Thymus (tissue), 11 donors: ENCODE results near the gene TSPAN4. TPM values are rescaled to one million over a fixed set of nuclear protein-coding genes. Genes with fewer than 3 reads are reported as not detected.

ENCODE experiments used
- DNase-seq, 9 donors: peaks; one replicate each; pipeline ENCODE4 v3.0.0-alpha.2; 2013; ENCODE audit warnings: low spot score in 9 of 9, low read depth in 6 of 9, missing footprints in 1 of 9
- H3K27ac ChIP-seq, 2 donors: one replicate each; pipeline ENCODE4 v1.5.1; 2013; ENCODE audit warnings: control low read depth in 1 of 2, low read depth in 1 of 2, low read length in 1 of 2, mild to moderate bottlenecking in 1 of 2, moderate library complexity in 1 of 2
- H3K27me3 ChIP-seq, 2 donors: one replicate each; pipeline ENCODE4 v1.5.1; 2013; ENCODE audit warnings: low read length in 1 of 2; ENCODE audit not compliant: control insufficient read depth in 2 of 2, insufficient read depth in 1 of 2
- H3K36me3 ChIP-seq, 2 donors: one replicate each; pipeline ENCODE4 v1.5.1; 2013; ENCODE audit warnings: low read length in 1 of 2, mild to moderate bottlenecking in 1 of 2, moderate library complexity in 1 of 2; ENCODE audit not compliant: control insufficient read depth in 2 of 2, insufficient read depth in 2 of 2
- H3K4me1 ChIP-seq, 2 donors: one replicate each; pipeline ENCODE4 v1.5.1; 2013; ENCODE audit warnings: low read length in 2 of 2; ENCODE audit not compliant: control insufficient read depth in 2 of 2, insufficient read depth in 2 of 2
- H3K4me3 ChIP-seq, 2 donors: one replicate each; pipeline ENCODE4 v1.5.1; 2013; ENCODE audit warnings: low read length in 2 of 2, control low read depth in 1 of 2, mild to moderate bottlenecking in 1 of 2
- H3K9me3 ChIP-seq, 2 donors: one replicate each; pipeline ENCODE4 v1.5.1; 2013; ENCODE audit warnings: low read length in 1 of 2, mild to moderate bottlenecking in 1 of 2; ENCODE audit not compliant: control insufficient read depth in 2 of 2, insufficient read depth in 1 of 2
- WGBS: extraction: QIAGEN DNeasy Blood & Tissue Kit; methylation state at CpG from one replicate; pipeline ENCODE4 v1.1.7; 2013; 5-methylcytosine and 5-hydroxymethylcytosine counted together
- polyA plus RNA-seq: library from polyadenylated mRNA; stranded (reverse); fragments of 200-250 nt; gene quantifications from one replicate; pipeline ENCODE4 v1.2.3, GENCODE V29; 2013
- total RNA-seq: library from RNA; stranded (reverse); fragments of 120-200 nt; gene quantifications from one replicate; pipeline ENCODE4 v1.2.4, GENCODE V29; 2013
- donor health status: healthy.

Gene TSPAN4
- total and polyA plus RNA-seq, 2 donors = 22.2 to 56.7 TPM

DNA sequence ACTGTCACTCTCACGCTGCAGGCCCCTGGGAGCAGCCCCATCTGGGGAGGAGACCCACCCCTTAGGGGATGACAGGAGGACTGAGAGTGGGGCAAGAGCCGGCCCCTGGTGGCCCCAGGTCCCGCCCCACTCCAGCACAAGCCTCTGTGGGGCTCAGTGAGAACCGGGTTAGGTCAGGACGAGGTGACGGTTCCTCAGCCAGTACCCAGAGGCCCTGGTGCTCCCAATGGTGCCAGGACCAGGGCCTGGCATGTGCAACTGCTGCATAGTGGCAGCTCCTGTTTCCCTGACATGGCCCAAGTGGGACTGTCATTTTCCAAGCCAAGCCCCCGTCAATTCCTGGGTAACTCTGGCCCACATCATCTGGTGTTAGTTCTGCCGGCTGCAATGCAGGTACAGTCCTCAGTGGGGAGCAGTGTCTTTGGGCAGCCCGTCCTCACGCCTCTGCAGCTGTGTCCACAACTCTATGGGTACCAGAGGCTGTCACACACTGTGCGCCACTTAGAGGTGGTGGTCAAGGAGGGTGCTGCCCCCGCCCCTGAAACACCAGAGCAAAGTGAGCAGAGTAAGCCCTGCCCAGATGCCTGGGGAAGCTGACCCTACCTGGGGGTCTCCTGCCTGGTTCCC lies 52.0 kb downstream of the TSPAN4 start:
- no peak for DNase-seq
- Histone ChIP-seq H3K9me3 (no peaks in the 10 kb centered on the region), H3K4me3 (no peak overlapping the region), H3K27me3 (no peaks in the 10 kb centered on the region), H3K27ac (no peak overlapping the region), H3K4me1 (no peaks in the 10 kb centered on the region), H3K36me3 (peaks cover 11 to 23% of the 10 kb centered on the region in 2 donors)
- WGBS = 97% methylated on average over 12 of the region's 12 CpGs

DNA sequence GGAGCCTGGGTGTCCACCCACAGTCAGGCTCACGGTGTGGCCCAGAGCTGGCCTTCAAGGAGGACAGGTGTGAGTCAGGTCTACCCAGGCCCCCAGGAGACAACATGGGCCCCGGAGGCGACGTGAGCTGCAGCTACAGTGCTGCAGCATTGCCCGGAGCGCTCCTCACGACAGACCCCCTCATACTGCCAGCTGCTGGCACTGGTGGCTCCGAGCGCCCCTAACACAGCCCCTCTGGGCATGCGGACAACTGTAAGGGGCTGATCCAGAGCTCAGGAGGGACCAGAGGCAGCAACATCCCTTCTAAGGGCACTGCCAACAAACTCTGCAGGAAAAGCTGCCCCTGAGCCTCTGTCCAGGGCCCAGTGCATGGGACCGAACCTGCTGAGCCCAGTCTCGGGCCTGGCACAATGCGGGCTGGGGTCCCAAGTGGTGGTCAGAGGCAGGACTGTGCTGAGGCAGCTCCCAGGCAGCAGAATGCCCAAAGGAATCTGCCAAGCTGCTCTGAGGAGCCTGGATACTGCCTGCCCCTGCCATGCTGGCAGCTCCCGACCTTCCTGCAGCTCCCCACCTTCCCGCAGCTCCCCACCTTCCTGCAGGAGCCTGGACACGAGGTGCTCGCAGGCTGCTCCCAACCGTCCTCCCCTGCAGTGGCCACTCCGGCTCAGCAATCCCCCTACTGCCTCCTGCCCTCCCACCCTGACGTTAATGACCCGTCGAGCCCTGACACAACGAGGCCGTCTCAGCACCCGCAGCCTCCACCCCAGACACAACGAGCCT lies 52.9 kb downstream of the TSPAN4 start:
- Histone ChIP-seq H3K4me3 (no peak overlapping the region), H3K4me1 (no peaks in the 10 kb centered on the region), H3K9me3 (no peaks in the 10 kb centered on the region), H3K27ac (no peak overlapping the region), H3K36me3 (peaks cover 17 to 31% of the 10 kb centered on the region in 2 donors), H3K27me3 (no peaks in the 10 kb centered on the region)
- DNase-seq = no peak
- WGBS = 94% methylated on average over 26 of the region's 26 CpGs

DNA sequence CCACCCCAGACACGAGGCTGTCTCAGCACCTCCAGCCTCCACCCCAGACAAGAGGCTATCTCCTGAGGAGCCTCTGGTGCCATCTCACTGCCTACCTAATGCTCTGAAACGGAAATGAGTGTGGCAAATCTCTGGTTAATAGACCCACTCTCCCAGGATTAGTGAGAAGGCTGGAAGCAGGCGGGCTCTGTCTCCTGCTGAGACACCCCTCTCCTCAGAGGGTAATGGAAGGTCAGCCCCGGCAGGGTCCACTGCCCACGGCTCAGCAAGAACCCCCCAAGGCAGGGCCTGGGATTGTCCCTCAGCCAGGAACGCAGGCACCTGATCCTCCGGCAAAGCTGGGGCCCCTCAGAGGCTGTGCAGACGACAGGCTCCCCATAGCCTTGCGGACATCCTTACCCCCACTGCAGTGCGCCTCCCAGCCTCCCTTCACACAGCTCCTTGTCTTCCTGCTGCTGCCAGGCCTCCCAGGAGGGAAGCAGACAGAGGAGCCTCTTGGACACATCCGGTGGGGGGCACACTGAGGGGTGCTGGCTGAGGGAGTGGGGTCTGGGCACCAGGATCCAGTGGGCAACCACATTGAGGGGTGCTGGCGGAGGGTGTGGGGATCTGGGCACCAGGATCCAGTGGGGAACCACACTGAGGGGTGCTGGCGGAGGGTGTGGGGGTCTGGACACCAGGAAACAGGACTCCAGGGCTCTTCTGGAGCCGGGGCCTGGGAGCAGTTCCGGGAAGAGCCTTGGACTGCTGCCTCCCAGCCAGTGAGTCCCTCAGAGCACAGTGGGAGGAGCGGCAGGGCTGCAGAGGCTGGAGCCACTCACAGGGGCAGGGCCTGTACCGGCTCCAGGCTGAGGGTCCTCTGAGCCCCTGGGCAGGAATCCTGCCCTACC lies 54.8 kb downstream of the TSPAN4 start:
- no peaks in the 10 kb centered on the region for H3K9me3 ChIP-seq
- WGBS = 94% methylated on average over 17 of the region's 17 CpGs
- peaks cover 31 to 50% of the 10 kb centered on the region in 2 donors for H3K36me3 ChIP-seq
- DNase-seq = no peak
- no peaks in the 10 kb centered on the region for H3K27me3 ChIP-seq
- H3K27ac ChIP-seq = no peak overlapping the region
- no peak overlapping the region for H3K4me3 ChIP-seq
- H3K4me1 ChIP-seq = no peaks in the 10 kb centered on the region

DNA sequence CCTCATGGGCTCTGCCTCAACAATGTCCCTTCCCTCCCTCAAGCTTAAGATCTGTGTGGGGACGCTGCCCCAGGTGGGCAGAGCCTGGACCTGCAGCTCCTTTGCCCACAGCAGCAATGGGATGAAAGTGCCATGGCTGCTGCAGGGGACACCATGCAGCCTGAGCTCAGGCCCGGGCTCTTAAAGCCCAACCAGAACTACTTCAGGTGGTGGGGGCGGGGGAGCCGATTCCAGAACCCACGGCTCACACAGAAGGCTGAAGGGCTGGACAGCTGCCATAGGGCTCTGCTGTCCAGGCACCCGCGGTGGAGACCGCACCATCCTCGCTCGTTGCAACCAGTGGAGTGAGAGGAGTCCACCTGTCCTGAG lies 55.5 kb downstream of the TSPAN4 start:
- 97% methylated on average over 10 of the region's 10 CpGs for WGBS
- no peak overlapping the region for H3K27ac ChIP-seq
- H3K4me1 ChIP-seq = no peaks in the 10 kb centered on the region
- no peak for DNase-seq
- peaks cover 35 to 53% of the 10 kb centered on the region in 2 donors for H3K36me3 ChIP-seq
- H3K9me3 ChIP-seq = no peaks in the 10 kb centered on the region
- no peaks in the 10 kb centered on the region for H3K27me3 ChIP-seq
- no peak overlapping the region for H3K4me3 ChIP-seq

DNA sequence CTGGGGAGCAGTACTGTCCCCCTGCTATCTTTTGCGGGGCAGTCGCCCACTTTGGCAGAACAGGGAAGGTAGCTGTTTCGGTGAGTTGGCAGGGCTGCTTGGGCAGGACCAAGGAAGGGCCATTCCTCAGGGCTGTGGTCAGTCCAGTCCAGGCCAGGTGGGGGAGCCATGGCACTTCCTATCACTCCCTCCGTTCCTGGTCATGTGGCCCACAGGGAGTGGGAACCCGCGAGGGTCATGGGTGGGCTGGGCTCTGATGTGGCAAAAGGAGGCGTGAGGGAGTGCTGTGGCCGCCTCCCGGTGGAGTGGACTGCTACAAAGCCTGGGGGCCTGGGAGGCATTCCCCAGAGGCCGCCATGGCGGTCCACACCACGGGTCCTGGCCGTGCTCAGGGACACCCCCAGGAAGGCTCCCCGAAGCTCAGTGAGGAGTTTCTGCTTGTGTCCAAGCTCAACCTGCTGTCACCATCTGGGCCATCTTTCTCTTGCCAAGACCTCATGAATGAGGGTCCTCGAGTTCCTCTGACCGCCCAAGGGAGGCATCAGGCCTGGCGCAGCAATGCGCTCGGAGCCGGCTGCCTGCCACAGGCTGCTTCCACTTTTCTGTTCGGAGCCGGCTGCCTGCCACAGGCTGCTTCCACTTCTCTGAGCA lies 56.0 kb downstream of the TSPAN4 start:
- no peaks in the 10 kb centered on the region for H3K27me3 ChIP-seq
- H3K36me3 ChIP-seq = peaks cover 37 to 58% of the 10 kb centered on the region in 2 donors
- no peak for DNase-seq
- H3K9me3 ChIP-seq = no peaks in the 10 kb centered on the region
- no peak overlapping the region for H3K27ac ChIP-seq
- H3K4me1 ChIP-seq = no peaks in the 10 kb centered on the region
- H3K4me3 ChIP-seq = no peak overlapping the region
- WGBS = 97% methylated on average over 22 of the region's 22 CpGs

DNA sequence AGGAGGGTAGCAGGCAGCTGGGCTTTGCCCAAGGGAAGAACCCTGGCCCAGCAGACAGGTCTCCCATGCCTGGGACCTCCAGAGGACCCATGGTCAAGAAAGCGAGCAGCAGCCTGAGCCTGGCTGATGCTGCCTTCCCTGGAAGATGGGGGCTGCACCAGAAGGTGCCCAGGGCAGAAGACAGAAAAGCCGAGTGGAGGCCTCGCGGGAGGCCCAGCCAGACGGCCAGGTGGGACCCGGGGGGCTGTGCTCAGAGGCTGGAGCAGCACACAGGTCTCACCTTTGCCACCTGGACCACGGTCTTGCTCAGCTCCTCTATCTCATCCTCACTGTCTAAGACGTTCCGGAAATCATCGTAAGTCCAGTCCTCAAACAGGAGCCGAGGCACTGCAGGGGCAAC lies 57.1 kb downstream of the TSPAN4 start:
- no peaks in the 10 kb centered on the region for H3K27me3 ChIP-seq
- 96% methylated on average over 11 of the region's 11 CpGs for WGBS
- no peak for DNase-seq
- H3K9me3 ChIP-seq = no peaks in the 10 kb centered on the region
- H3K27ac ChIP-seq = no peak overlapping the region
- H3K4me3 ChIP-seq = no peak overlapping the region
- no peaks in the 10 kb centered on the region for H3K4me1 ChIP-seq
- H3K36me3 ChIP-seq = peaks cover 47 to 68% of the 10 kb centered on the region in 2 donors

DNA sequence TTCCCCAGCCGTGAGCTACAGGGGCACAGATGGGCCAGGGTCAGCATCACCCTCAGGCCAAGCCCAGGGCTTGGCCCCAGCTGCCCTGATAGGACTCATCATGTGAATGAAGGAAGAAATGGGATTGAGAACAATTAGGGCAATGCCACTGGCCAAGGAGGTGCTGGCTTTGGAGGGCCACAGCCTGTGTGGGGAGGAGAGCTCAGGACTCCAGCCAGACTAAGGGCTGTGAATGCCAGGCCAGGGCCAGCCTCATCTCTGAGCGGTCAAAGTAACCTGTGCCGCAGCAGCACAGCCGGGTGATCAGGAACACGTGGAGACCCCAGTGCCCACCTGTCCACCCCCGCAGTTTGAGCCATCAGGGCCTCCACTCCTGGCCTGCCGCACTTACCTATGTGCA lies 57.9 kb downstream of the TSPAN4 start:
- no peaks in the 10 kb centered on the region for H3K27me3 ChIP-seq
- no peak overlapping the region for H3K4me3 ChIP-seq
- H3K36me3 ChIP-seq = peaks cover 47 to 70% of the 10 kb centered on the region in 2 donors
- no peak overlapping the region for H3K27ac ChIP-seq
- DNase-seq = no peak
- no peaks in the 10 kb centered on the region for H3K4me1 ChIP-seq
- WGBS = 89% methylated on average over 7 of the region's 7 CpGs
- no peaks in the 10 kb centered on the region for H3K9me3 ChIP-seq

DNA sequence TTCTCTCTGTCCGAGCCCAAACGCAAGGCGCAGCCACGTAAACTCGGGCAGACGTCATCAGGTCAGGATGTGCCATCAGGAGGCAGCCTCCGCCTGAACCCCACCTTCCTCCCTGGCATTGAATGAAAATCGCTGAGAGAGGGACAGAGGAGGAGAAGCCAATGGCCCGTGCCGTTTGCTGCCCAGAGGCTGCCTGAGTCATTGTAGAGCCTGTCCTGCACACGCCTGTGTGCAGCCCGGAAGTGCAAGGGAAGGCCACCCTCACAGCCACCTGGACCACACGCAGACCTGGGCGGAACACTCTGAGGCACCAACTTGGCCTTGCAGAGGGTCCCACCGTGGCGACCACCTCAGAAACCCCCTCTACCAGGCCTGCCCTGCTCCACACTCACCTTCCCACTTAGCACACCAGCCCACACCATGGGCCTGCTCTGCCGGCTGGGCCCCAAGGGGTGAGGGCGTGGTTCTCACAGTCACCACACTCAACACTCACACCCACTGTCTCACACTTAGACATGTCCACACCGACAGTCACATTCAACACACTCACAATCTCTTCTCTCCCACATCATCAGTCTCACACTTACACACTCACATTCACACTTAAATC lies 58.9 kb downstream of the TSPAN4 start:
- 97% methylated on average over 19 of the region's 19 CpGs for WGBS
- H3K4me3 ChIP-seq = no peak overlapping the region
- no peak overlapping the region for H3K27ac ChIP-seq
- no peaks in the 10 kb centered on the region for H3K4me1 ChIP-seq
- peaks cover 47 to 70% of the 10 kb centered on the region in 2 donors for H3K36me3 ChIP-seq
- no peaks in the 10 kb centered on the region for H3K9me3 ChIP-seq
- DNase-seq = no peak
- no peaks in the 10 kb centered on the region for H3K27me3 ChIP-seq
